ENCODE results near the gene TLR6. TPM values are rescaled to one million over a fixed set of nuclear protein-coding genes. Genes with fewer than 3 reads are reported as not detected.
A peak's percentile ranks its signal among the peaks of the same experiment; 100 is the strongest.
"Not testable (repeated sequence)": the region's sequence is repeated elsewhere in the genome, so short reads cannot be mapped to it uniquely, and the experiment has no call there.

The TLR6 gene
- polyA plus RNA-seq, 3 donors = 0.14 to 0.88 (median 0.79) TPM

DNA sequence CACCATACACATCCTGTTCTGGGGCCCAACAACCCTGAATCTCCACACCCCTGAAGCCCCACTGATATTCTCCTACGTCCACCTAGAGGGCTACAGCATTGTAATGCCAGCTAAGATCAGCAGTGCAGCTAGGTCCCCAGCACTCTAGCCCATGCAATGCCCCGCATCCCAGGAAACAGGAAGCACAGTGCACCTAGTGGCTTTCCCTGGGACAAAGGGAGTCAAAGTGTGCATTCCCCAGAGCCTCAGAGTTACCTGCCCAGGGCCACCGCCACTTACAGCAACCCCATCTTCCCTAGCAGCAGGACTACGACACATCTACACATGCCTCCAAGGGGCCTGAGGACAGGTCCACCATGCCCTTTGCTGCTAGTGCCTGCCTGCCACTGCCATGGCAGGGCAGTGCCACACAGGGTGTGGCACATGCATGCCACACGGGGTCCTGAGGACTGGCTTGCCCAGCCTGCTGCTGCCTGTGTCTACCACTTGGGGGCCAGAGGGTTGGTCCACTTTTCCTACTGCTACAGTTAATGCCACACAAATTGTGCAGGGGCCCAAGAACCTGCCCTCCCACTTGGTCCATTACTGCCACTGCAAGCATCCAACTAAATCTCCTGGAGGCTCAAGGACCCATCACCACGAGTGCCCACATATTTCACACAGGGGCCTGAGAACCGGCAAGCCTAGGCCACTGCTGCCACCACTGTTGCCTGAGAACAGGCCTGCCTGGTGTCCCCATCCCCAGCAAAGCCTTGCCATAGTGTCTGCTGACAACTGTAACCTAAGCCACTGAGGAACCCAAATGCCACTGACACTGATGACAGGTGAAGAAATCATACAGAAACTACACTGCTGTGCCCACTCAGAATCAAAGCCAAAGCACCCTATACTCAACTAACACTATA is 23.7 kb downstream of the TLR6 start:
- 92 to 96% (median 94%) methylated on average over 7 of the region's 7 CpGs for WGBS, 3 donors
- no peak overlapping the region for H3K27ac ChIP-seq (ENCODE audit: low read depth, low read length)

- 85 to 96% (median 86%) methylated on average over 1 of the region's 1 CpG for WGBS, 3 donors
These were observed 24.4 kb downstream of the TLR6 start for GRCh38 chr4:38832206-38832605.

GRCh38 chr4:38831653-38832052 is 25.0 kb downstream of the TLR6 start:
- no peak overlapping the region for H3K27ac ChIP-seq (ENCODE audit: low read depth, low read length)

More at GRCh38 chr4:38832206-38832605, 24.4 kb downstream of the TLR6 start:
- no peak overlapping the region for H3K27ac ChIP-seq (ENCODE audit: low read depth, low read length)

DNA sequence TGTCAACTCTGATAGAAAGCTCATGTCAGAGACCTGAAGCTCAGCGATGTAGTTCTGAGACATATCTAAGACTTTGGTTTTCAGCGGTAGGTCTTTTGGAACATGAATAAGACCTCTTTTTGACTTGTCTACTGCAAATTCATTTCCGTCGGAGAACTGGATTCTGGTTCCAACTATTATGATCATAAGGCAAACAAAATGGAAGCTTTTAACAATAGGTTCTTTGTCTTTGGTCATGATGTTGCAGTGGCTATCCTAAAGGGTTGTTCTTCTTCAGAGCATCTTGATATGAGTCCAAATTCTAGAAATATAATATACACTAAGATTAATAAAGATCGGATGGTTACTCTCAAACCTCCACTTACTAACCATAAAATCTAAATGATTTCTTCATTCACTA is 27.4 kb downstream of the TLR6 start:
- 93 to 95% (median 94%) methylated on average over 5 of the region's 5 CpGs for WGBS, 3 donors
- H3K27ac ChIP-seq (ENCODE audit: low read depth, low read length) = no peak overlapping the region

GRCh38 chr4:38823766-38824165 is 32.9 kb downstream of the TLR6 start:
- 89 to 95% (median 94%) methylated on average over 27 of the region's 27 CpGs for WGBS, 3 donors
- H3K27ac ChIP-seq (ENCODE audit: low read depth, low read length) = no peak overlapping the region

- 78 to 89% (median 80%) methylated on average over 5 of the region's 5 CpGs for WGBS, 3 donors
- H3K27ac ChIP-seq (ENCODE audit: low read depth, low read length) = no peak overlapping the region
These were observed 33.8 kb downstream of the TLR6 start for GRCh38 chr4:38822748-38823303.

- WGBS, 3 donors = 94 to 98% (median 97%) methylated on average over 3 of the region's 3 CpGs
These were observed 34.9 kb downstream of the TLR6 start for GRCh38 chr4:38821739-38822138.

GRCh38 chr4:38820329-38821061 is 36.1 kb downstream of the TLR6 start:
- WGBS, 3 donors = 85 to 95% (median 90%) methylated on average over 4 of the region's 4 CpGs
- no peak overlapping the region for H3K27ac ChIP-seq (ENCODE audit: low read depth, low read length)

More at GRCh38 chr4:38821739-38822138, 34.9 kb downstream of the TLR6 start:
- H3K27ac ChIP-seq (ENCODE audit: low read depth, low read length) = no peak overlapping the region

DNA sequence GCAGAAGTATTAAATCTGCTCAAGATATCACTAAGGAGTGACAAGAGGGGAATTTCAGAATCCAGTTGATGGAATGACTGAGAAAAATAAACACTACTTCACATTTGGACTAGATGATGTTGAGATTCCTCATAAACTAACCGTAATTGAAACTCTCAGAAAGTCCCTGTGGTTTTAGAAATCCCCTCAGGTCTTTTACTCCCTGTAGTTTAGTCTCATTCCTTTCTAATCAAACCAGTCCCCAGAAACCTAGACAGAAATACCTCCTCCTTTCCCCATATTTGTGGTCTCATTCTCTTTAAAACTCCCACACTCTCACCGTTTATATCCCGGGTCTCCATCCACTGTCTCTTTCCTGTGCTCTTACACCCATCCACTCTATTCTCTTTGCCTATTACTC is 37.0 kb downstream of the TLR6 start:
- 65 to 80% (median 70%) methylated on average over 3 of the region's 3 CpGs for WGBS, 3 donors
- H3K27ac ChIP-seq (ENCODE audit: low read depth, low read length) = no peak overlapping the region

- WGBS, 3 donors = 72 to 82% (median 76%) methylated on average over 5 of the region's 5 CpGs
These were observed 38.1 kb downstream of the TLR6 start for GRCh38 chr4:38818441-38818976.

DNA sequence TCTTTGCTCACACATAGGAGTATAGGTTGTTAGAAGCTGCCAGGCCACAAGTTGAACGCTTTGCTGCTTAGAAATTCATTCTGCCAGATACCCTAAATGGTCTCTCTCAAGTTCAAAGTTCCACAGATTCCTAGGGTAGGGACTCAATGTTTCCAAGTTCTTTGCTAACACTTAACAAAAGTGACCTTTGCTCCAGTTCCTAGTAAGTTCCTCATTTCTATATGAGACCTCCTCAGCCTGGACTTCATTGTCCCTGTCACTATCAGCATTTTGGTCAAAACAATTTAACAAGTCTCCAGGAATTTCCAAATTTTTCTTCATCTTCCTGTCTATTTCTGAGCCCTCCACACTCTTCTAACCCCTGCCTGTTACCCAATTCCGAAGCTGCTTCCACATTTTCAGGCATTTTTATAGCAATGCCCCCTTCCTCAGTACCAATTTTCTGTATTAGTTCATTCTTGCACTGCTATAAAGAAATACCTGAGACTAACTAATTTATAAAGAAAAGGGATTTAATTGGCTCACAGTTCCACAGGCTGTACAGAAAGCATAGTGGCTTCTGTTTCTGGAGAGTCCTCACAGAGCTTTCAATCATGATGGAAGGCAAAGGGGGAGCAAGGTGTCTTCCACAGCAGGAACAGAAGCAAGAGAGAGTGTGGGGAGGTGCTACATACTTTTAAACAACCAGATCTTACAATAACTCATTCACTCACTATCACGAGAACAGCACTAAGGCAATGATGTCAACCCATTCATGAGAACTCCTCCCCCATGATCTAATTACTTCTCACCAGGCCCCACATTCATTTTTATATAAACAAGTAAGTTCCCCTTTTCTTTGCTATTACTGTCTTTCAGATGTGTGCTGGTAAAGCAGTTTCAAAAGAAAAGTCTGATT is 40.5 kb downstream of the TLR6 start:
- peak overlapping the region; percentile 33 for H3K27ac ChIP-seq (ENCODE audit: low read depth, low read length)
- 53 to 75% (median 58%) methylated on average over 3 of the region's 3 CpGs for WGBS, 3 donors

More at GRCh38 chr4:38818441-38818976, 38.1 kb downstream of the TLR6 start:
- H3K27ac ChIP-seq (ENCODE audit: low read depth, low read length) = no peak overlapping the region

DNA sequence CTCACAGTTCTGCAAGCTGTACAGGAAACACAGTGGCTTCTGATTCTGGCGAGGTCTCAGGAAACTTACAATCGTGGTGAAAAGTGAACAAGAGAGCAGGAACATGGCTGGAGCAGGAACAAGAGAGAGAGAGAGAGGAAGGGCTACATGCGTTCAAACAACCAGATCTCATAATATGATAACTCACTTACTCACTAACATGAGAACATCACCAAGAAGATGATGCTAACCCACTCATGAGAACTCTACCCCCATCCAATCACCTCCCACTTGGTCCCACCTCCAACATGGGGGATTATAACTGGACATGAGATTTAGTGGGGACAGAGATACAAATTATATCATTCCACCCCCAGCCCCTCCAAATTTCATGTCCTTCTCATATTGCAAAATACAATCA is 42.2 kb downstream of the TLR6 start:
- no peak overlapping the region for H3K27ac ChIP-seq (ENCODE audit: low read depth, low read length)
- WGBS, 3 donors = 39 to 83% (median 57%) methylated on average over 3 of the region's 3 CpGs

DNA sequence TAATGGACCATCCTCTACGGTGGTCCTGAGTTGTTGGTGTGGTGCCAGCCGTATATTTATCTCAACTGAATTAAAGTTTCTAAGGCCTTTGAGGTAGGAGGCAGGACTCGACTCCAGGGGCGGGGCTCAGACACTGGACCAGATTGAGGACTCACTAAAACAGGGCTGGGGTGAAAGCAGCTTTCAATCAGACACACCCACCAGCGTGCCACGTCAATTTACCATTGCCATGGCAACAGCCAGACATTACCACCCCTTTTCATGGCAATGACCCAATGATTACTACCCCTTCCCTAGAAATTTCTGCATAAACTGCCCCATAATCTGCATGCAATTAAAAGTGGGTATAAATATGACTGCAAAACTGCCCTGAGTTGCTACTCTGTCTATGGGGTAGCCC is 45.3 kb downstream of the TLR6 start:
- 83 to 94% (median 86%) methylated on average over 6 of the region's 6 CpGs for WGBS, 3 donors
- no peak overlapping the region for H3K27ac ChIP-seq (ENCODE audit: low read depth, low read length)

- 96 to 98% (median 97%) methylated on average over 5 to 29 of the region's 29 CpGs for WGBS, 3 donors
- H3K27ac ChIP-seq (ENCODE audit: low read depth, low read length) = not testable (repeated sequence)
These were observed 49.2 kb downstream of the TLR6 start for GRCh38 chr4:38807462-38807861.

- not testable (repeated sequence) for H3K27ac ChIP-seq (ENCODE audit: low read depth, low read length)
- whole genome bisulfite sequencing, 3 donors = 82 to 94% (median 91%) methylated on average over 9 of the region's 9 CpGs
These were observed 50.4 kb downstream of the TLR6 start for GRCh38 chr4:38806251-38806650.

GRCh38 chr4:38805530-38806145 is 51.0 kb downstream of the TLR6 start:
- WGBS, 3 donors = 17 to 61% (median 20%) methylated on average over 5 of the region's 5 CpGs
- no peak overlapping the region for H3K27ac ChIP-seq (ENCODE audit: low read depth, low read length)

DNA sequence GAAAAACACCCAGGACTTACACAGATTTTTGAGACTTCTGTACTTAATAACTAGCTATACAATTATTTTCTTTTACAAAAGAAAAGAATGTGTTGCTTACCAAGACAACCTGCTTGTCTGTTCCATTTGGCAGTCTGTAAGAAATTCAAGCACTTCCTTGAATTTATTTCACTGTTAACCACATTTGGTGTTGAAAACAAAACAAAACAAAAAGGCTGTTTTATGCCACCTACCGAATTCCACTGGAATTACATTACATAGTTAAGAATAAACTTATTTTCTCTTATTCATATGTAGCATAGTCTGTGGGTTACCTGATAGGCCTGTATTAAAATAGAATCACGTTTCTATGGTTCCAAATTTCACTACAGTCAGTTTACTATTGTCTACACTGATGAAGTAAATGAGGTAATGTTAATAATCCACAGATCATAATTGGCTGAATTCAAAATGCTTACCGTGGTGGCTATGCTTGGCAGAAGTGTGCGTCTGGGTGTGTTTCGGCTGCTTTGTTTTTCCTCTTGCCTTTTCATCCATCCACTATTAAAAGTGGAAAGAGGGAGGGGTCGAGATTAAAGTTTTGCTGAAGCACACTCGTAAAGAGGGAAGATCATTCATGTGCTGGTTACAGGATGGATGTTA is 51.8 kb downstream of the TLR6 start, which contains the start of gene TLR1:
Gene TLR1 (minus strand): TSS at position 138 of the 642 bp plus-strand sequence. CDS start 5,960 bp downstream, outside the sequence.
- H3K27ac ChIP-seq (ENCODE audit: low read depth, low read length) = no peak within 1 kb of the TSS
- 25 to 42% (median 27%) methylated on average over 7 of the region's 7 CpGs for WGBS, 3 donors

All from adipose tissue (tissue), 3 donors.